Measurements from ENCODE around the gene SKAP1.

Gene SKAP1

DNA sequence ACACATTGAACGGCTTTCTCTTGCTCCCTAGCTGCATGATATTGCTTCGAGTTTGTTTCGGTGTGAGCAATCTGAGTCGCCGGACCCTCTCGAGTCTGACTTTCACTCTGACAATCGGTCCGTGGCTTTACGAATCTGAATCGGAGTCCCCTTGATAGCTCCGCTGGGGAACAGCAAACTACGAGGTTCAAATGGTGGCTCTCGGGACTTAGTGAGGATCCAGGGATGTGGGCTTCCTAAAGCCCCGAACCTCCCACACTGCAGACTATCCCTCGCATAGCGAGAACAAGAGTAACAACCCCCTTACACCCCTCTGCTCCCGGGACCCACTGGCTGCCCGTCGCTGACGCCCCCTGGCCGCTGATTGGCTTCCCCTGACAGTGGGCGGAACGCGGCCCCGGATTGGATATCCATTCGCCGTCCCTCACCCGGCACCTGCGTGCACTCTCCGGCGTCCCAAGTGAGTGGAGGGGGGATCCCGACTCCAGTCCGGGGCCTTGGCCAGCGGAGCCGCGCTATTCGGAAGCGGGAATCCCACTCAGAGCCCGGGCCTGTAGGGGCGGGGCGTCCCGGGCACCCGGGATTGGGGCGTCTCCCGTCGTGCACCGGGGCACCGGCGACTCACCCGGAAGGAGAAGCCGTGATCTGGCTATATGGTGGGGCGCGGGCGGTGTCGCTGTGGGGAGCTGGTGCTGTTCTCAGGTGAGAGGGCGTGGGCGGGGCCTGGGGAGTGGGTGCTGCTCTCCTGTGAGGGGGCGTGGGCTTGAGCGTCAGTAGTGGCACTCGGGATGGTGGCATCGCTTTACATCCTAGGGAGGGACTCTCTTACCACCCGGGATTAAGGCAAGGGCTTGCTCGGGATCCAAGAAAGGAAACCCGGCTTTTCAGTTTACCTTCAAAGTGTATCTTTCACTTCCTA, 322.6 kb downstream of the SKAP1 start, which contains the start of gene SNX11:
TSS of gene SNX11 (plus strand) at position 630 of the 919 bp plus-strand sequence. CDS start 4,278 bp downstream, outside the sequence.
- Histone ChIP-seq H3K79me2 (ENCODE audit: control insufficient read depth, insufficient read depth, low read length, unreplicated experiment) (peaks cover 42% of the 10 kb centered on the region), H3K27ac (ENCODE audit: low read depth, low read length) (peak within 1 kb of the TSS; percentile 42; the same call in 1 of the 2 replicates), H3K36me3 (ENCODE audit: insufficient read depth, low read length) (no peaks in the 10 kb centered on the region), H3K27me3 (ENCODE audit: insufficient read depth, low read length) (no peaks in the 10 kb centered on the region), H3K4me1 (ENCODE audit: control insufficient read depth, insufficient read depth, low read length, unreplicated experiment) (peaks cover 7% of the 10 kb centered on the region), H3K4me3 (ENCODE audit: low read depth, low read length) (peak within 1 kb of the TSS; percentile 94), H2AFZ (ENCODE audit: low read length, unreplicated experiment) (peak within 1 kb of the TSS; percentile 100)

DNA sequence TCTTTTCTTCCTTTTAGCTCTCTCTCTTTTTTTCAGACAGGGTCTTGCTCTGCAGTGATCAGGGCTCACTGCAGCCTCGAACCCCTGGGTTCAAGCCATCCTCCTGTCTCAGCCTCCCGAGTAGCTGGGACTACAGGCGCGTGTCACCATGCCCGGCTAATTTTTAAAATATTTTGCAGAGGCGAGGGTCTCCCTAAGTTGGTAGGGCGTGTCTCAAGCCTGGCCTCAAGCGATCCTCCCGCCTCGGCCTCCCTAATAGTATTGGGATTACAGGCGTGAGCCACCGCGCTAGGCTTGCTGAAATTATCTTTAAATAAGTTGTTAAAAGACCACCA, 323.2 kb downstream of the SKAP1 start:
- Histone ChIP-seq H3K4me1 (ENCODE audit: control insufficient read depth, insufficient read depth, low read length, unreplicated experiment) (peaks cover 7% of the 10 kb centered on the region), H2AFZ (ENCODE audit: low read length, unreplicated experiment) (peak overlapping the region; percentile 100), H3K27me3 (ENCODE audit: insufficient read depth, low read length) (no peaks in the 10 kb centered on the region), H3K79me2 (ENCODE audit: control insufficient read depth, insufficient read depth, low read length, unreplicated experiment) (peaks cover 36% of the 10 kb centered on the region), H3K4me3 (ENCODE audit: low read depth, low read length) (peak overlapping the region; percentile 94), H3K36me3 (ENCODE audit: insufficient read depth, low read length) (no peaks in the 10 kb centered on the region), H3K27ac (ENCODE audit: low read depth, low read length) (peak overlapping the region; percentile 42; the same call in 1 of the 2 replicates)

DNA sequence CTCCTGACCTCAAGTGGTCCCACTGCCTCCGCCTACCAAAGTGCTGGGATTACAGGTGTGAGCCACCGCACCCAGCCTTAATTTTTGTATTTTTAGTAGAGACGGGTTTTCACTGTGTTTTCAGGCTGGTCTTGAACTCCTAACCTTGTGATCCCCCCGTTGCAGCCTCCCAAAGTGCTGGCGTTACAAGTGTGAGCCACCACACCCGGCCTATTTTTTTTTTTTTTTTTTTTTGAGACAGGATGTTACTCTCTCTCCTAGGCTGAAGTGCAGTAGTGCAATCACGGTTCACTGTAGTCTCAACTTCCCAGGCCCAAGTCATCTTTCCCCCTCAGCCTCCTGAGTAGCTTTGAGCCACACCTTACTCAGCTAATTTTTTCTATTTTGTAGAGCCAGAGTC, 325.6 kb downstream of the SKAP1 start:
- Histone ChIP-seq H3K79me2 (ENCODE audit: control insufficient read depth, insufficient read depth, low read length, unreplicated experiment) (peaks cover 30% of the 10 kb centered on the region), H3K36me3 (ENCODE audit: insufficient read depth, low read length) (no peaks in the 10 kb centered on the region), H3K4me3 (ENCODE audit: low read depth, low read length) (no peak overlapping the region), H3K27me3 (ENCODE audit: insufficient read depth, low read length) (no peaks in the 10 kb centered on the region), H3K4me1 (ENCODE audit: control insufficient read depth, insufficient read depth, low read length, unreplicated experiment) (peaks cover 11% of the 10 kb centered on the region), H2AFZ (ENCODE audit: low read length, unreplicated experiment) (no peak overlapping the region), H3K27ac (ENCODE audit: low read depth, low read length) (no peak overlapping the region)

DNA sequence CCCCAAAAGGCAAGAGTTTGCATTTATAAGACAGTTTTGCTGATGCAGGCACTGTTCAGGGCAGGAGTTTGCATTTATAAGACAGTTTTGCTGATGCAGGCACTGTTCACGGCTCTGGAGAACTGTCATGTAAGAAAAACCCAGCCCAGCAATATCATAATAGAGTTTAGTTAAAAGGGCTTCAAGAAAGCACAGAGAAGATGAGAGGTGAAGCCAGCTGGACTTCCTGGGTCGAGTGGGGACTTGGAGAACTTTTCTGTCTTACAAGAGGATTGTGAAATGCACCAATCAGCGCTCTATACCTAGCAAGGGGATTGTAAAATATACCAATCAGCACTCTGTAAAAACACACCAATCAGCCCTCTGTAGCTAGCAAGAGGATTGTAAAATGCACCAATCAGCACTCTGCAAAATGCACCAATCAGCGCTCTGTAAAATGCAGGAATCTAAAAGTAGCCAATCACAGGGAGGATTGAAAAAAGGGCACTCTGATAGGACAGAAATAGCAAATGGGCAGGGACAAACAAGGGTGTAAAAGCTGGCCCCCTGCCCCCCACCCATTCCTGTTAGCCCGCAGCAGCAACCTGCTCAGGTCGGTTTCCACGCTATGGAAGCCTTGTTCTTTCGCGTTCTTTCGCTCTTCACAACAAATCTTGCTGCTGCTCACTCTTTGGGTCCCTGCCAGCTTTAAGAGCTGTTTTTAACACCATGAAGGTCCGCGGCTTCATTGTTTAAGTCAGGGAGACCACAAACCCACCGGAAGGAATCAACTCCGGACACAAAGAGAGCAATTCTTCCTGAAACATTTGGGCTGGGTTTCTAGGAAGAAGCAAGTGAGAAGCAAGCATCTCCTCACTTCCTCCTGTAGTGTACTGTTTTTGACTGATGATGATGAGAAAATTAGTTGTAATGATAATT, 327.0 kb downstream of the SKAP1 start:
- peaks cover 32% of the 10 kb centered on the region for H3K79me2 ChIP-seq (ENCODE audit: control insufficient read depth, insufficient read depth, low read length, unreplicated experiment)
- H2AFZ ChIP-seq (ENCODE audit: low read length, unreplicated experiment): no peak overlapping the region
- H3K36me3 ChIP-seq (ENCODE audit: insufficient read depth, low read length): no peaks in the 10 kb centered on the region
- no peaks in the 10 kb centered on the region for H3K27me3 ChIP-seq (ENCODE audit: insufficient read depth, low read length)
- no peak overlapping the region for H3K27ac ChIP-seq (ENCODE audit: low read depth, low read length)
- H3K4me3 ChIP-seq (ENCODE audit: low read depth, low read length): no peak overlapping the region
- peaks cover 6% of the 10 kb centered on the region for H3K4me1 ChIP-seq (ENCODE audit: control insufficient read depth, insufficient read depth, low read length, unreplicated experiment)

DNA sequence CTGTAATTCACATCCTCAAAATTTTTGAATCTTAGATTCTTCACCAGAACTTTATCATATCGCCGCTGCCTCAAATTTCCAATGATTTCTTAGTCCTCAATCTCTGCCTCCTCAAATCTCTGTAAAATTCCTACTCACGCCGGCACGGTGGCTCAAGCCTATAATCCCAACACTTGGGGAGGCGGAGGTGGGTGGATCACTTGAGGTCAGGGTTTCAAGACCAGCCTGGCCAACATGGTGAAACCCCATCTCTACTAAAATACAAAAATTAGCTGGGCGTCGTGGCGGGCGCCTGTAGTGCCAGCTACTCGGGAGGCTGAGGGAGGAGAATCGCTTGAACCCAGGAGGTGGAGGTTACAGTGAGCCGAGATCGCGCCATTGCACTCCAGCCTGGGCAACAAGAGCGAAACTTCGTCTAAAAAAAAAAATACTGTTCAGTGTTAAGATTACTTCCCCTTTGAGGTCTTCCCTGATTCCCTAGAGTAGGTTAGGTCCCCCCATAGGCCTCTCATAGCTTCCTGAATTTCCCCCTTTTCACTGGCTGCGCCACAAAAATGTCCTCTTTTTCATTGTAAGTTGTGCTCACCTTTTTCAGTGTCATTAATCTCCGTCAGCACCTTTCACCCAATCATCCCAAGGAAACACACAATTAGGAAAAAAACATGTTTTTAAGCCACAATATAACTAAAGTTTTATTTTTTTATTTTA, 327.8 kb downstream of the SKAP1 start:
- Histone ChIP-seq H3K79me2 (ENCODE audit: control insufficient read depth, insufficient read depth, low read length, unreplicated experiment) (peaks cover 37% of the 10 kb centered on the region), H3K36me3 (ENCODE audit: insufficient read depth, low read length) (no peaks in the 10 kb centered on the region), H3K4me1 (ENCODE audit: control insufficient read depth, insufficient read depth, low read length, unreplicated experiment) (peaks cover 6% of the 10 kb centered on the region), H3K27me3 (ENCODE audit: insufficient read depth, low read length) (no peaks in the 10 kb centered on the region), H3K27ac (ENCODE audit: low read depth, low read length) (no peak overlapping the region), H2AFZ (ENCODE audit: low read length, unreplicated experiment) (peak overlapping the region; percentile 41), H3K4me3 (ENCODE audit: low read depth, low read length) (peak overlapping the region; percentile 84; the same call in 1 of the 2 replicates)

DNA sequence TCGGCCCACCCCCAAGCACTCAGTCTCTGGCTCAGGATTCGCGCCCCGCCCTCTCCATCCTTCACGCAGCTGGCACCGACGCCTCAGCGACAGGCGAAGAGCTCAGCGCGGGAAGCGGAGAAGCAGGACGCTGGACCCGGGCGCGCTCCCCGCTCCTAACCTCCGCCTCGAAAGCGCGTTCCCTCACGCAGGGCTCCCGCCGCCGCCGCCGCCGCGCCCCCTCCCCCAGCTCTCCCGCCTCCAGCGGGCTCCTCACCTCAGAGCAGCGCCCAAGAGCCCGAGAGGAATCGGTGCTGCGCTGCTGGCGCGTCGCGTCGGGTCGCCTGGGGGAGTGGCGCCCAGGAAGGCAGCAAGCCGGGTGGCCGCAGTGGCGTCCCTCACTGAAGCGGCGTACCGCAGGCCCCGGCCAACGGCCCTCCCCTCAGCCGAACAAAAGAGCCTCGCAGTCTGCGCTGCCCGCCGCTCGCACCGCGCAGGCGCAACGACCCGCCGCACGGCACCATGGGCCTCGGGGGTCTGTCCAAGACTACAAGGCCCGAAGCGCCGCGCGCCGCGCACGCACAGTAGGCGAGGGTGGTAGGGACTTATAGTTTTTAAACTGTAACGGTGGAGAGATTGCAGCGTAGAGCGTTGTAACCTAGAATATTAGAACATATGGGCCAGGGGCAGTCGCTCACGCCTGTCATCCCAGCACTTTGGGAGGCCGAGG, 328.8 kb downstream of the SKAP1 start, which contains the start of gene CBX1:
TSS of gene CBX1 (minus strand) at position 467 of the 709 bp plus-strand sequence. CDS start 24,474 bp downstream, outside the sequence.
- no peaks in the 10 kb centered on the region for H3K27me3 ChIP-seq (ENCODE audit: insufficient read depth, low read length)
- H3K27ac ChIP-seq (ENCODE audit: low read depth, low read length): peak within 1 kb of the TSS; percentile 68
- no peaks in the 10 kb centered on the region for H3K36me3 ChIP-seq (ENCODE audit: insufficient read depth, low read length)
- H2AFZ ChIP-seq (ENCODE audit: low read length, unreplicated experiment): peak within 1 kb of the TSS; percentile 57
- H3K79me2 ChIP-seq (ENCODE audit: control insufficient read depth, insufficient read depth, low read length, unreplicated experiment): peaks cover 47% of the 10 kb centered on the region
- peak within 1 kb of the TSS; percentile 84 for H3K4me3 ChIP-seq (ENCODE audit: low read depth, low read length)
- peaks cover 6% of the 10 kb centered on the region for H3K4me1 ChIP-seq (ENCODE audit: control insufficient read depth, insufficient read depth, low read length, unreplicated experiment)

DNA sequence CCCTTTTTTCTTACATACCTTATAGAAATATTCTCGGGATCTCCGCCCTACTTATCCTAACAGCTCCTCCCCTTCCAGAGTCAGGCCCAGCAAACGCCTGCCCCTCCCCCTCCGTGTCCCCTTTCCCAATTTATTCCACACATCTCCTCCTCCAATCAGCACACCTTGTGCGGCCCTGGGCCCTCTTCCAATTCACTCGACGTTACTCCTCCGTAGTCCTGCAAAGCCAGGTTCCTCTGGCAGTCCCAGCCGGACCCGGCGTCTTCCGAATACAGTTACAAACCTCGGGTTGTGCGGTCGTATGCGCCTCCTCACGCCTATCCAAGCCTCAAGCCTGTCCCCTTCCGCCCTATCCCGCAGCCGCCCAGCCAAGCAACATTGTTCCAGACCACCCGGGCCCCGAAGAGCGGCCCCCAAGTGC, 329.4 kb downstream of the SKAP1 start:
- Histone ChIP-seq H3K27ac (ENCODE audit: low read depth, low read length) (peak overlapping the region; percentile 68), H3K27me3 (ENCODE audit: insufficient read depth, low read length) (no peaks in the 10 kb centered on the region), H3K4me3 (ENCODE audit: low read depth, low read length) (peak overlapping the region; percentile 84), H3K36me3 (ENCODE audit: insufficient read depth, low read length) (no peaks in the 10 kb centered on the region), H3K4me1 (ENCODE audit: control insufficient read depth, insufficient read depth, low read length, unreplicated experiment) (peaks cover 6% of the 10 kb centered on the region), H2AFZ (ENCODE audit: low read length, unreplicated experiment) (peak overlapping the region; percentile 26), H3K79me2 (ENCODE audit: control insufficient read depth, insufficient read depth, low read length, unreplicated experiment) (peaks cover 52% of the 10 kb centered on the region)

DNA sequence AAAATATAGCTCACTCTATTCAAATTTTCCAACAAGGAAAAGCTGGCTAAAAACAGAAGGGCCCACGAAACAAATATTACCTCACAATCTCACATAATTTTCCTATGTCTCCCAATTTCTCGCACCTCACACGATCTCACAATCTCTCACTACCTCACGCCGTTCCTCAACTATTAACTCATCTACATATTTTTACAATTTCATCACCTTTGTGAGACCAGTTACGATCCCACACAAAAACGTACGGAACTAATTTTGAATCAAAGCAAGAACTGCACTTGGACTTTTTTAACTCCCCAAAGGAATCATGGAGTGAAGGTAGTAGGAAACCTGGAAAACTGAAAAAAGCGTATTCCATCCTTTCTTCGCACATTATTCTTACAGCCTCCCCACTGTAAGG, 329.9 kb downstream of the SKAP1 start:
- Histone ChIP-seq H3K79me2 (ENCODE audit: control insufficient read depth, insufficient read depth, low read length, unreplicated experiment) (peaks cover 56% of the 10 kb centered on the region), H2AFZ (ENCODE audit: low read length, unreplicated experiment) (no peak overlapping the region), H3K36me3 (ENCODE audit: insufficient read depth, low read length) (no peaks in the 10 kb centered on the region), H3K4me3 (ENCODE audit: low read depth, low read length) (peak overlapping the region; percentile 84), H3K27ac (ENCODE audit: low read depth, low read length) (peak overlapping the region; percentile 68), H3K27me3 (ENCODE audit: insufficient read depth, low read length) (no peaks in the 10 kb centered on the region), H3K4me1 (ENCODE audit: control insufficient read depth, insufficient read depth, low read length, unreplicated experiment) (peaks cover 6% of the 10 kb centered on the region)

DNA sequence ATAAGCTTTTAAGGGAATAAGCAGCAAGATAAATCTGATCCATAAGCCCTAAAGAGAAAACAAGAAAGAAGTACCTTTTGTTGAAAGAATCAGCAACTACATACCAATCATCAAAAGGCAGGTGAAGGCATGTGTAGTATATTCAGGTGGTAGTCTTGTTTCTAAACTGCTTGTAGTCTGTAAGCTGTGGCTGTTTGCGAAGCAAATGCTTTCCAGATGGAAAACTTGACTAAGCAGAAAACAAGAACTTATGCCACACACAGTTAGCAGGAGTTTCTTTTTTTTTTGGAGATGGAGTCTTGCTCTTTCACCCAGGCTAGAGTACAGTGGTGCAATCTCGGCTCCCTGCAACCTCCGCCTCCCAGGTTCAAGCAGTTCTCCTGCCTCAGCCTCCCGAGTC, 334.4 kb downstream of the SKAP1 start:
- H3K4me1 ChIP-seq (ENCODE audit: control insufficient read depth, insufficient read depth, low read length, unreplicated experiment): peaks cover 6% of the 10 kb centered on the region
- H3K4me3 ChIP-seq (ENCODE audit: low read depth, low read length): no peak overlapping the region
- no peaks in the 10 kb centered on the region for H3K36me3 ChIP-seq (ENCODE audit: insufficient read depth, low read length)
- no peak overlapping the region for H2AFZ ChIP-seq (ENCODE audit: low read length, unreplicated experiment)
- H3K27me3 ChIP-seq (ENCODE audit: insufficient read depth, low read length): no peaks in the 10 kb centered on the region
- H3K79me2 ChIP-seq (ENCODE audit: control insufficient read depth, insufficient read depth, low read length, unreplicated experiment): peaks cover 89% of the 10 kb centered on the region
- H3K27ac ChIP-seq (ENCODE audit: low read depth, low read length): no peak overlapping the region
